NB4 (cell line): ENCODE measurements around the gene CALN1.

ENCODE experiments used
- POLR2A ChIP-seq: IDR thresholded peaks from 2 replicates; pipeline ENCODE4 v1.6.1; 2011; ENCODE audit warnings: mild to moderate bottlenecking; ENCODE audit not compliant: insufficient read length; ENCODE audit errors: extremely low read depth
- TF ChIP-seq, protein P1 (sequence below): IDR thresholded peaks from one replicate; pipeline ENCODE4 v1.5.1; 2012; ENCODE audit warnings: low read depth, low read length

DNA sequence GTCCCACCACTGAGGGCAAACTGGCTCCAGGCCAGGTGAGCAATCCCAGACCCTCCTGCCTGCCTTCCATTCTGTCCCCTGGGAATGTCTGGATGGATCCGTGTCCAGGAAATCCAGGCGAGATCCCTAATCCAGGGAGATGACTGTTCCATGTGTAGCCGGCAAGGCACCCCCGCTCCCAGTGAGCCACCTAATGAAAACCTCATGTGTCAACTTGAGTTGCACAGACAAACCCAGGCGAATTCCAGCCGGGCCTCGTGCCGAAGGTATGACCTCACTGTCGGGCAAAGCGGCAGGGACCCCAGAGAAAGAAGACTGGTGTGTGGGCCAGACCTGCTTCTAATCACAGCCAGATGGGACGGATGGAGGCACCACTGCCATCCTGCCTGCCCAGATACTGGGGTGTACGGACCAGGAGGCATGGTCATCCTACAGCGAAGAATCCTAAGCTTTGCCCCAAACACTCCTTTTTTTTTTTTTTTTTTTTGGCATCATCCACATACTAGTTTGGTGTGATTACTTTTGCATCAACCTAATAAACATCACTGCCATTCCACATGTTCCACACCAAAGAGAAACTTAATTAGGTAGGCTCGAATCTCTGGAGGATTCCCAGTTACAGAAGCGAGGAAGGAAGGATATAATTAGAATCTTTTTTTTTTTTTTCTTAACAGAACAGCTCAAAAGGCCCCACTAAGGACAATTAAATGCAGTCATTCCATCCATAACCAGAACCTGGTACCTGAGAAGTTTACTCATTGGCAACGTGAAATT, 313.1 kb downstream of the CALN1 start:
- TF ChIP-seq POLR2A: no peak
- TF ChIP-seq, protein P1, sequence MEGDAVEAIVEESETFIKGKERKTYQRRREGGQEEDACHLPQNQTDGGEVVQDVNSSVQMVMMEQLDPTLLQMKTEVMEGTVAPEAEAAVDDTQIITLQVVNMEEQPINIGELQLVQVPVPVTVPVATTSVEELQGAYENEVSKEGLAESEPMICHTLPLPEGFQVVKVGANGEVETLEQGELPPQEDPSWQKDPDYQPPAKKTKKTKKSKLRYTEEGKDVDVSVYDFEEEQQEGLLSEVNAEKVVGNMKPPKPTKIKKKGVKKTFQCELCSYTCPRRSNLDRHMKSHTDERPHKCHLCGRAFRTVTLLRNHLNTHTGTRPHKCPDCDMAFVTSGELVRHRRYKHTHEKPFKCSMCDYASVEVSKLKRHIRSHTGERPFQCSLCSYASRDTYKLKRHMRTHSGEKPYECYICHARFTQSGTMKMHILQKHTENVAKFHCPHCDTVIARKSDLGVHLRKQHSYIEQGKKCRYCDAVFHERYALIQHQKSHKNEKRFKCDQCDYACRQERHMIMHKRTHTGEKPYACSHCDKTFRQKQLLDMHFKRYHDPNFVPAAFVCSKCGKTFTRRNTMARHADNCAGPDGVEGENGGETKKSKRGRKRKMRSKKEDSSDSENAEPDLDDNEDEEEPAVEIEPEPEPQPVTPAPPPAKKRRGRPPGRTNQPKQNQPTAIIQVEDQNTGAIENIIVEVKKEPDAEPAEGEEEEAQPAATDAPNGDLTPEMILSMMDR: no peak
